ENCODE measurements around the gene VWA1.
"Not testable (repeated sequence)": the region's sequence is repeated elsewhere in the genome, so short reads cannot be mapped to it uniquely, and the experiment has no call there.

Gene VWA1

DNA sequence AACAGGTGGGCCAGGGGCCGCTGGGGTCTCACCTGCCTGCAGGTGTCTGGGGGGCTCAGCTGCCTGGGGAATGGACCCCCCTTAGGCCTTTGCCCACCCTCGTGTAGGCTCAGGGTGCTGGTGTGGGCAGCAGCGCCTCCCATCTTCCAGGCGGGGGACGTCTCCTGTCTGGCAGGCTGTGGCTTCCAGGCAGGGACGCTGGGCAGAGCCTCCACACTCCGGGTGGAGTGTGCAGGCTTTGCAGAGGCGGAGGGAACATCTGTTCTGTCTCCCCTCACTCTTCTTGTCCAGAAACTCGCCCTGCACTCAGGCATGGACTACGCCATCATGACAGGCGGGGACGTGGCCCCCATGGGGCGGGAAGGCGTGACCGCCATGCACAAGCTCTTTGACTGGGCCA, 20.4 kb downstream of the VWA1 start:
- not testable (repeated sequence) for DNase-seq (ENCODE audit: low read depth, low spot score)

DNA sequence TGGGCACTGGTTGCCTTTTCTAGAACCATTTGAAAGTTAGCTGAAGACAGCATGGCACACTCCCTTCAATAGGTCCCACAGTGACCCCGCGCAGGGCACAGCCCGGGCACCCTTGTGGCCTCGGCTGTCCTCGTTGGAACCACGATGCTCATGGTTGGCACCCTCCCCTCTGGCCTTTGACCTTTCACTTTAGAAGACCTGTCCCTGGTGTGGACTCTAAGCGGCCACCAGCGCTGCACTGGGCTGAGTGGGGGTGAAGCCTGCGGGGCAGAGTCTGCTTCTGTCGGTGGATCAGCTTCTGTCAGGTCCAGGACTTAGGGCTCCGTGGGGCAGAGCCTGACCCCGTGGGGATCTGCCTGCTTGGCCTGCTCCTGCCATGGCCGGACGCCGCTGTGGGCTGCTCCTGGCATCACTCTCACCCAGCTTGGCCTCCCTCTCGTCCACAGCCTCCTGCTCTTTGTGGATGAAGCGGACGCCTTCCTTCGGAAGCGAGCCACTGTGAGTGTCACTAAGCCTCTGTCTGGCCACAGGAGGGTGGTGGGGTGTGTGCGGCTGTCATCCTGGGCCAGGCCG, 21.3 kb downstream of the VWA1 start:
- DNase-seq (ENCODE audit: low read depth, low spot score), result not testable (repeated sequence)

DNA sequence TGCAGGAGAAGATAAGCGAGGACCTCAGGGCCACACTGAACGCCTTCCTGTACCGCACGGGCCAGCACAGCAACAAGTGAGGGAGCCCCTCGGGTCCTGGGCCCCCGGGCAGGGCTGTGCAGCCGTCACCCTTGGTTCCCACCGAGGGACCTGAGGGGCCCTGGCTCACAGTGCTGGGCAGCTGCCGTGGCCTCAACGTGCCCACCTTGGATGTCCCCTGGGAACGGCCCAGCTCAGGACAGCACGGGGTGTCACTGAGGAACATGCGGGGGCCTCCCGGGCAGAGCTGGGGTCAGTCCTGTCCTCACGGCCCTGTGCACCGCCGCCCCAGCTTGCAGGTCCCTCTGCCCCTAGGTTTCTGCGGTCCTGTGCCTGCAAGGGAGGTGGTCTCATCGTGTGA, 23.7 kb downstream of the VWA1 start:
- not testable (repeated sequence) for DNase-seq (ENCODE audit: low read depth, low spot score)

DNA sequence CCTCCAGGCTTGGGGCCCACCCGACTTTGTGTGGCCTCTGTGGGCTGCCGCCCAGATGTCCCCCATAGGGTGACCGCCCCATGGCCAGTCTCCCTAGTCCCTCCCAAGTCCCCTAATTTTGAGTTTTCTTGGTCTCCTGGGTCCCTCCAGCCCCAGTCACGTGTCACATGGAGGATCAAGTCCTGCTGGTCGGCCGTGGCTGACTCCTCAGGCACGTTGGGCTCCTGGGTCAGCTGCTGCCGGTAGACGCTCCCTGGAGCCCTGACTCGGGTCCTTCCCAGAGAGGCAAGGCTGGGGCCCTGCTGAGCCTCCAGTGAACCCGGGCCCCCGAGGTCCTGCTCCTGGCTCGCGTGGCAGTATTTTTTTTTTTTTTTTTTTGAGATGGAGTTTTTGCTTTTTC, 24.2 kb downstream of the VWA1 start:
- DNase-seq (ENCODE audit: low read depth, low spot score), result not testable (repeated sequence)

DNA sequence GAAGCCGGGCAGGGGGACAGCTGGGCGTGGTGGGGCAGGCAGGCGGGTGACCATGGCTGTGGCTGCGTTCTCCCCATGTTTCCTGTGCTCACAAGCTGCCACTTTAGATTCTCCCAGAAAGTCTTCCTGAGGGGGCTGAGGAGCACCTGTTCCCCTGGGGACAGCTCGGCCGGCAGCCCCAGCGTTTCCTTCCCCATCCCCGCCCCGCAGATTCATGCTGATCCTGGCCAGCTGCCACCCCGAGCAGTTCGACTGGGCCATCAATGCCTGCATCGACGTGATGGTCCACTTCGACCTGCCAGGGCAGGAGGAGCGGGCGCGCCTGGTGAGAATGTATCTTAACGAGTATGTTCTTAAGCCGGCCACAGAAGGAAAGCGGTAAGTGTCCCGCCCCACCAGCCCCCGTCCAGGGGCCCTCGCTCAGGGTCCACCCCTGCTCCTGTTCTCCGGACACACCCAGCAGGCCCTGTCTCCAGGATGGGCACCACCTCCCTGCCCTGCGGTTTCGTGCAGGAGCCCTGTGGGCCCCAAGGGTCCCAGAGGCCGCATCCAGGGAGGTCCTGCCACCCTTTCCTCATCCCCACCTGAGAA, 25.1 kb downstream of the VWA1 start:
- DNase-seq (ENCODE audit: low read depth, low spot score), result no peak

DNA sequence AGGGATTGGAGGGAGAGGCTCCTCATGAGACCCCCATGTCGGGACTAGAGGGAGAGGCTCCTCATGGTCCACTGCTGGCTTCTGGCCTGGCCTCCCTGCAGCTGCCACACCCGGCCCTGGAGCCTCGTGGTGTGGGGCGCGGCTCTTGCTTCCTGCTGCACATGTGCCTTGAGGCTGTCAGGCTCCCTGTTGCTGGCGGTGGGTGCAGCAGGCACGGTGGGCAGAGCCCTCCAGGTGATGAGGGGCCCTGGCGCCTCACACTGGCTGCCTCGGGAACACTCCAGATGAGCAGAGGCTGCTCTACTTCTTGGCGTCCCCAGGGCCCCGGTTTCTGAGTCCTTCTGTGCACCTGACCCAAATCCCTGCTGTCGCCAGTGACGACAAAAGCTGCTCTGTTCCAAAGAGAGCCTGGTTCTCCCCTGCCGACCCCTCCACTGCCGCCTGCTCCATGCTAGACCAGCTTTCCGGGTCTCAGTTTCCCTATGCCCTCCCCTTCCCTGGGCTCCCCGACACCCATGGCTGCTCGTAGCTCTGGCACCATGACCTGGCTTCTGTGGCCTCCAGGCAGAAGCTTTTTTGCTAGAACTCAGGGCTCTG, 26.3 kb downstream of the VWA1 start:
- DNase-seq (ENCODE audit: low read depth, low spot score), result no peak

DNA sequence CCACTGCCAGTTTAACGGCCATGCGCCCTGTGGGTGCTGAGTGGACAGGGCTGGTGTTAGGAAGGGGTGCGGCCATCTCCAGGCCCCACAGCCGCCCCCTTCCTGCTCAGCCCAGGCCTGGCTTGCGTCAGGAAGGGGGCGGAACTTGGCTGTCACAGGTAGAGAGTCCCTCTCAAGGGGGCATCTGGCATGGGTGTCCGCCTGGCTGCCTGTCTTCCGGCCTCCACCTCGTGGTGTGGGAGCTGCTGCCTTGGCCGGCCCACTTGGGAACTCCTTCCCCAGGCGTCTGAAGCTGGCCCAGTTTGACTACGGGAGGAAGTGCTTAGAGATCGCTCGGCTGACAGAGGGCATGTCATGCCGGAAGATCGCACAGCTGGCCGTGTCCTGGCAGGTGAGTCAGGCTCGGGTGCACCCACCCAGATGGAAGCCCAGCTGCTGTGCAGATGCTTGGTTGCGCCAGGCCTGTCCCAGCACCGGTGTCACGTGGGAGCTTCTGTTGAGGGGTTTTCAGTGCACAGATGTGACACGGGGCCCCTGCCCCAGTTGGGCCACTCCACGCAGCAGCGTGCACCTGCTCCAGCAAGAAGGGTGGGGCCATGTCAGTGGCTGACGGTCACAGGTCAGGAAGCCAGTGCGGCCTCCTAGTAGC, 27.0 kb downstream of the VWA1 start:
- DNase-seq (ENCODE audit: low read depth, low spot score), result no peak

DNA sequence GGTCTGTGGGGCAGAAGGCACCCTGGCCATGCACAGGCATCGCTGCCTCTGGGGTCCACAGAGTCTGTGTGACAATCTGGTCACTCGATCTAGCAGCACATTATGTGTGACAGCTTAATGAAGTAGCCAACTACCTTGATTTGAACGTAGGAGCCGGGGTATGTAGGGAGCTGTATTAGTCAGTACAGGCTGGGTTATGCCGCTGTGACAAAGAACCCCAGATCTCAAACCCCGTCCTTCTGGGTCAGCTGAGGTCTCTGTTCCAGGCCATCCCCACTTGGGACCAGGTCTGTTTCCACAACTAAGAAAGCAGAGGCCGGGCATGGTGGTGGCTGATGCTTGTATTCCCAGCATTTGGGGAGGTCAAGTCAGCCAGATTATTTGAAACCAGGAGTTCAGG, 27.8 kb downstream of the VWA1 start:
- no peak for DNase-seq (ENCODE audit: low read depth, low spot score)

DNA sequence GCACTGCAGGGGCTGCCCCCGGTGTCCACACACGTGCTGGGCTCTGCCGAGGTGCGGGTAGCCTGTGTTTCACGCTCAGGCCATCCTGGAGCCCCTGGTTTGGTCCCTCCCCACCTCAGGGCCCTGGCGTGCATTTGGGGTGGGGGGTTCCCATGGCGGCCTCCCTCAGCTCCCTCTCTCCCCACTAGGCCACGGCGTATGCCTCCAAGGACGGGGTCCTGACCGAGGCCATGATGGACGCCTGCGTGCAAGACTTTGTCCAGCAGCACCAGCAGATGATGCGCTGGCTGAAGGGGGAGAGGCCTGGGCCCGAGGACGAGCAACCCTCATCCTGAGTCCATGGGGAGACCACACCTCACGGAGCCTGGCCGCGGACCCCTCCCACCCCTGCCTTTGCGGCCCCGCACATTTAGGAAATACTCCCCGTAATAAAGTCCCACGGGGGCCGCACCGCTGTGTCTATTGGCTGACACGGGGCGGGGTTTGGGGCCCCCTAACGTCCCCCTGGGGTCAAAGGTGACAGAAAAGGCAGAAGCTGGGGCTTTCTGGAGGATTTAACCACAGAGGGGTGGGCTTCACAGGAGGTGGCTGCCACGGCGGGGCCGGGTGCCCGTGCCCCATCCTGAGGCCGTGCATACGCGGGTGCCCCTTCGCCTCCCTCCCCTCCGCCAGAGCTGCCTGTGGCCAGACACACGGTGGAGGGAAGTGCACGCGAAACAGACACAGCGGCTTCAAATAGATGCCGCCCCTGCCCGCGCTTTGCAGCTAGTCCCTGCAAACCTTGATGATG, 32.9 kb downstream of the VWA1 start:
- not testable (repeated sequence) for DNase-seq (ENCODE audit: low read depth, low spot score)

DNA sequence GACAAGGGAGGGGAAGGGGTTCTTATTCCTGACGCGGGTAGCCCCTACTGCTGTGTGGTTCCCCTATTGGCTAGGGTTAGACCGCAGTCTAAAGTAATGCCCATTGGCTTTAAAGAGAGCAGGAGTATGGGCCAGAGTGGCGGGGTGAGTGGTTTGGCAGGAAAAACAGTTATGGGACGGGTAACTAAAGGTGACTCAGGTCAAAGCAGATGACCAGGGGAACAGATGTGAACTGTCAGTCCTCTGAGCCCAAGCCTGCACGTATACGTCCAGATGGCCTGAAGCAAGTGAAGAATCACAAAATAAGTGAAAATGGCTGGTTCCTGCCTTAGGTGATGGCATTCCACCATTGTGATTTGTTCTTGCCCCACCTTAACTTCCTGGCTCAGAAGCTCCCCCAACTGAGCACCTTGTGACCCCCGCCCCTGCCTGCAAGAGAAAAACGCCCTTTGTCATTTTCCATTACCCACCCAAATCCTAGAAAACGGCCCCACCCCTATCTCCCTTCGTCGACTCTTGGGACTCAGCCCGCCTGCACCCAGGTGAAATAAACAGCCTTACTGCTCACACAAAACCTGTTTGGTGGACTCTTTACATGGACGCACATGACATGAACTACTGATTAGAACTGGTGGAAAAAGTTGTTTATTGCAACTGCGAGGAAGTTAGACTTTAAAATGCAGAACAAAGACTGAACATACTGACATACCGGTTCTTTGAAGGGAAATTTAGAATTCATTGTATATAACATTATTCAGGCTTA, 35.3 kb downstream of the VWA1 start:
- DNase-seq (ENCODE audit: low read depth, low spot score), result no peak

DNA sequence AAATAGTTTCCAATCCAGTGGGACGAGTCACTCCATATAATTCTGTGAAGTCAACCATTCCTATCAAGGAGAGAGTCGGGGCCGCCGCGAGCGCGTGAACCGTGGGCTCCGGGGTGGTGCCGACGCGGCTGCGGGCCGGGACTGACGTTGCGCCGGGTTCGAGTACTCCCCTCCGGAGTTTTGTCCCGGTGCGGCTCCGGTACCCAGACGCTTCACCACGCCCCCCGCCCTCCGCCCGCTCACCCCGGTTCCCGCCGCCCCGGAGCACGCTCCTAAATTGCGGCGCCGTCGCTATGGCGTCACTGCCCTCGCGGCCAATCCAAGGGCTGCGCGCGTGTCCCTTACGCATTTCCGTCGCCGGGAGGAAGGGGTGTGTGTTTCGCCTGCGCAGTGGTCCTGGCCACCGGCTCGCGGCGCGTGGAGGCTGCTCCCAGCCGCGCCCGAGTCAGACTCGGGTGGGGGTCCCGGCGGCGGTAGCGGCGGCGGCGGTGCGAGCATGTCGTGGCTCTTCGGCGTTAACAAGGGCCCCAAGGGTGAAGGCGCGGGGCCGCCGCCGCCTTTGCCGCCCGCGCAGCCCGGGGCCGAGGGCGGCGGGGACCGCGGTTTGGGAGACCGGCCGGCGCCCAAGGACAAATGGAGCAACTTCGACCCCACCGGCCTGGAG, 36.0 kb downstream of the VWA1 start, which contains the start of gene ATAD3B:
Gene ATAD3B, plus strand, starts transcription at position 377 of the 664 bp plus-strand sequence. Its CDS starts 120 bp downstream, at position 497.
- peak; percentile 71 for DNase-seq (ENCODE audit: low read depth, low spot score)

DNA sequence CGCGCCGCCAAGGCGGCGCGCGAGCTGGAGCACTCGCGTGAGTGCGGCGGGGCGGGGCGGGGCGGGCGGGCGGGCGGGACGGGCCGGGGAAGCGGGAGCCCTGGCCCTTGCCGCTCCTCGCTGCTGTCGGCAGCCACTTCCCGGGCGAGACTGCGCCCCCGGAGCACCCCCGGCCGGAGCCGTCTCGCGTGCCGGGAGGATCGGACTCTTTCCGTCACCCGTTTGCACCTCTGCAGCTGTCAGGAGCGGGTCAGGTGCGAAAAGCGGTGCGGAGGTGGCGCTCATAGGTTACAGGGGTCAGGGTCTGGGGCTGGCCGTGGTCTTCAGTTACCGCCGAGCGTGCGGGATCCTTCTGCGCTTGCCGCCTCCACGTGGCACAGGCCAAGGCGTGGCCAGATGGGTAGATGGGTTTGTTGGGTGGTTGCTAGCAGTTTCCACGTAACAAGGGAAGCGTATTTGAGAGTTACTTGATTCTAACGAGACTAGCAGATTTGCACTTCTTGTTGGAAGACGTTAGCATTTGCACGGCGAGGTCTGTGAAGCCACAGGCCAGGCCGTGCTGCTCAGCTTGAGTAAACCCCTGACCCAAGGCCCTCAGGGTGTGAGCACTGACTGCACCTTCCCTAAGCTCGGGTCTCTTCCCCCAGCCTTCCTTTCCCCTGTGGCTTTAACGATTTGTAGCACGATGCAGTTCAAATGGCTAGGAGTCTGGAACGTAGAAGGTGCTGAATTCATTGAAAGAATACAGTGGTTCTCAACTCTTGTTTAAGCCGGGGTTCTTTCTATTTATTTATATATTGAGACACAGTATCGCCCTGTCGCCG, 36.8 kb downstream of the VWA1 start:
- not testable (repeated sequence) for DNase-seq (ENCODE audit: low read depth, low spot score)

DNA sequence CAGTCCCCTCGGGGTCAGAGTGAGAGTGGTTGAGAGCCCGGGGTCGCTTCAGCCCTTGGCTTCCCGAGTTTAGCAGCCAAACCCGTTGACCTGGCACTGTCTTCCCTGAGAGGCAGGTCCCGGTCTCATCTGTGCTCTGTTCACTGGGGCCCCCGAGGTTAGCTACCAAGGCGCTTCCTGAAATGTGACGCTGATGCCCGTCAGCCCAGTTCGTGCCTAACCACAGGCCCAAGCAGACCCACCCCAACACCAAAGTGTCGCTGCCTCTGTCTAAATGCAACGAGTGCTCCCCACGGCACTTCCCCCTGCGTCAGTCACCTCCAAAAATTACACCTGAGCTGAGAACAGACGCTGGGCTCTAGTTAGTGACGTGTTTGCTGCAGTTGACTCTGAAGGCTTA, 40.5 kb downstream of the VWA1 start:
- not testable (repeated sequence) for DNase-seq (ENCODE audit: low read depth, low spot score)

DNA sequence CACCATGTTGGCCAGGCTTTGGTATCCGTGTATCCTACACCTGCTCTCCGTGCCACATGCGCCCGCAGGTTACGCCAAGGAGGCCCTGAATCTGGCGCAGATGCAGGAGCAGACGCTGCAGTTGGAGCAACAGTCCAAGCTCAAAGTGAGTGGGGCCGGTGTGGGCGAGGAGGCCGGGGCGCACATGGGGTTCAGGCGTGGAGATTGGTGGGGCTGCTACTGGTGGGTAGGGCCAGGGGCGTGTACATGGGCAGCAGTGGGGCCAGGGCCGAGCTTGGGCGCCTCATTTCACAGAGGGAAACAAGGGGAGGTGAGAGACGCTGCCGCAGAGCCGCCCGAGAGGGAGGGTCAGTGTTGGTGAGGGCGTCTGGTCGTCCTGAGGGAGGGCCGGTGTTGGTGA, 41.7 kb downstream of the VWA1 start:
- no peak for DNase-seq (ENCODE audit: low read depth, low spot score)

DNA sequence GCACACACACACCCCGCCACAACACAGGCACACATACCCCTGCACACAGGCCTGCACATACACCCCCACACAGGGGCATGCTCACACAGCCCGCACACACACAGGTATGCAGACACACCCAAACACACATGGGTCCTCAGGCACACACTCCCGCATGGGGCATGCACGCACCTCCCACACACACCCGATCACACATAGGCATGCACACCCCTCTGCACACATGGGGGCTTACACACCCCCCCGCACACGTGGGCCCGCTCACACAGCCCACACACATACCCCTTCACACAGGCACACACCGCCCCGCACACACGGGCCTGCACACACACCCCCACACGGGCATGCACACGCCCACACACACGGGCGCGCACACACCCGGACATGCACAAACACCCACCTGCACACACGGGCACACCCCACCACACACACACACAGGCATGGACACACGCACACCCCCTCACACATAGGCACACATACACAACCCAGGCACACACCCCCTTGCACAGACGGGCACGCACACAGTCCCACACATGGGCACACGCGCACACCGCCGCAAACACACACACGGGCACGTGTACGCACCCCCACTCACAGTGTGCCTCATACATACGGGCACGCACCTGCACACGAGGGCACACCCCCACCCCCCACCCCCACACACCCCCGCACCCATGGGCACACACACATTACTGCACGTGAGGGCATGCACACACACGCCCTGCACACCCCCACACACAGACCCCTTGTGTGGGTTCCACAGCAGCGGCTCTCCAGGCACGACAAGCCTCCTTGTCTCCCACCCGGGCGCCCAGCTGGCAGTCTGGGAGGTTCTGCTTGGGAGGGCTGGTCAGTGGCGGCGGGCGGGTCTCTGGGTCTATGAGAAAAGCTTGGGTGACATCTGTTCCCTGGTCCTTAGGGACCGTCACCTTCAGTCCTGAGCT, 44.3 kb downstream of the VWA1 start:
- DNase-seq (ENCODE audit: low read depth, low spot score), result no peak

DNA sequence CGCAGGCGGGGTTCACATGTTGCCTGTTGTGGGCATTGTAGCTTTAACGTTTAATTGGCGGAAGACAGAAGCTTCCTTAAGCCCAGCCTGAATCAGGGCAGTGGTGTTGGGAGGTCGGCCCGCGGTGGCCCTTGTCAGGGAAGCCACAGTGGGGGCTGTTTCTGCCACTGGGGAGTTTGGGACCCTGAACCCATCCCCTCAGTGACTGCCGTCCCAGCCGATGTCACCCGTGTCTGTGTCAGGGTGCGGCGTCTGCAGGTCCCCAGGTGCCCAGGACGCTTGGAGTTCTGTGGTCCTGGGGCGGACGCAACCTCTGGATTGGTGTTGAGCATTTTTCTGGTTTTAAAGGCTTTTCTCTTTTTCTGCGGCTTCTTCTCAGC, 45.0 kb downstream of the VWA1 start:
- not testable (repeated sequence) for DNase-seq (ENCODE audit: low read depth, low spot score)

DNA sequence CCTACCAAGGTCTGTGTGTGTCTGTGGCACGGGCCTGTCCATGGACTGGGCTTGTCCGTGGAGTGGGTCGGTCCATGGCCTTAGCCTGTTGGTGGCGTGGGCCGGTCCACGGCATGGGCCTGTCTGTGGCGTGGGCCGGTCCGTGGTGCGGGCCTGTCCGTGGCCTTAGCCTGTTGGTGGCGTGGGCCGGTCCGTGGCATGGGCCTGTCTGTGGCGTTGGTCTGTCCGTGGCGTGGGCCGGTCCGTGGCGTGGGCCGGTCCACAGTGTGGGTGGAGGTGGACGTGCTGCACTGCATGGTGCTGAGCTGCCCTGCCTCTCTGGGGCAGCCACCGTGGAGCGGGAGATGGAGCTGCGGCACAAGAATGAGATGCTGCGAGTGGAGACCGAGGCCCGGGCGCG, 46.3 kb downstream of the VWA1 start:
- not testable (repeated sequence) for DNase-seq (ENCODE audit: low read depth, low spot score)

DNA sequence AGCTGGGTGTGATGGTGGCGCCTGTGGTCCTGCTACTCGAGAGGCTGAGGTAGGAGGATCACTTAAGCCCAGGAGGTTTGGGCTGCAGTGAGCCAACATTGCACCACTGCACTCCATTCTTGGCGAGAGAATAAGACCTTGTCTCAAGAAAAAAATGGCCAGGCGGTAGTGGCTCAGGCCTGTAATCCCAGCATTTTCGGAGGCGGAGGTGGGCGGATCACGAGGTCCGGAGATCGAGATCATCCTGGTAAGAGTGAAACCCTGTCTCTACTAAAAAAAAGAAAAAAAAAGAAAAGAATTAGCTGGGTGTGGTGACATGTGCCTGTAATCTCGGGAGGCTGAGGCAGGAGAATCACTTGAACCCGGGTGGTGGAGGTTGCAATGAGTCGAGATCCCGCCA, 47.4 kb downstream of the VWA1 start:
- DNase-seq (ENCODE audit: low read depth, low spot score), result no peak

DNA sequence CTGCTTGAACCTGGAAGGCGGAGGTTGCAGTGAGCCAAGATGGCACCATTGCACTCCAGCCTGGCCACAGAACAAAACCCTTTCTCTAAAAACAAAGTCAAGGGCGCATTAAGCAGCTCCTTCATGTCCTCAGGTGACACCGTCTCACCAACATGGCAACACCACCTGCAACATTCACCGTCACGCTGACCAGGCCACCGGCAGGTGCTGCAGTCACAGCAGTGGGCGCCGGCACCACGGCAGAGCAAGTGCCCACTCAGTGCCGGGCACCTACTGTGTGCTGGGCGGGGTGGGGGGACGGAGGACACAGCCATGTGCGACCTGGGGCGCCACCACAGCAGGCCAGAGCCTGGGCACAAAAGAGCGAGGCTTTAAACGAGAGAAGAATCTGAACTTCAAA, 48.2 kb downstream of the VWA1 start:
- DNase-seq (ENCODE audit: low read depth, low spot score), result no peak
